GM12864 (cell line): ENCODE data around the gene CRADD.

Experiments used
- DNase-seq: peaks from one replicate; pipeline ENCODE4 v3.0.0-alpha.2; 2011; ENCODE audit warnings: low read depth
- H3K4me3 ChIP-seq: 2 replicates; pipeline ENCODE4 v1.5.1; 2011; ENCODE audit warnings: mild to moderate bottlenecking, low read depth, low read length, control low read depth
- TF ChIP-seq, protein P1 (sequence below): IDR thresholded peaks from 2 replicates; pipeline ENCODE4 v1.5.1; 2011; ENCODE audit warnings: low read depth, mild to moderate bottlenecking, moderate library complexity, low read length, control low read depth, inconsistent platforms; ENCODE audit errors: missing control alignments

The CRADD gene

GRCh38 chr12:93746572-93747168 lies 69.5 kb downstream of the CRADD start:
- TF ChIP-seq, protein P1, sequence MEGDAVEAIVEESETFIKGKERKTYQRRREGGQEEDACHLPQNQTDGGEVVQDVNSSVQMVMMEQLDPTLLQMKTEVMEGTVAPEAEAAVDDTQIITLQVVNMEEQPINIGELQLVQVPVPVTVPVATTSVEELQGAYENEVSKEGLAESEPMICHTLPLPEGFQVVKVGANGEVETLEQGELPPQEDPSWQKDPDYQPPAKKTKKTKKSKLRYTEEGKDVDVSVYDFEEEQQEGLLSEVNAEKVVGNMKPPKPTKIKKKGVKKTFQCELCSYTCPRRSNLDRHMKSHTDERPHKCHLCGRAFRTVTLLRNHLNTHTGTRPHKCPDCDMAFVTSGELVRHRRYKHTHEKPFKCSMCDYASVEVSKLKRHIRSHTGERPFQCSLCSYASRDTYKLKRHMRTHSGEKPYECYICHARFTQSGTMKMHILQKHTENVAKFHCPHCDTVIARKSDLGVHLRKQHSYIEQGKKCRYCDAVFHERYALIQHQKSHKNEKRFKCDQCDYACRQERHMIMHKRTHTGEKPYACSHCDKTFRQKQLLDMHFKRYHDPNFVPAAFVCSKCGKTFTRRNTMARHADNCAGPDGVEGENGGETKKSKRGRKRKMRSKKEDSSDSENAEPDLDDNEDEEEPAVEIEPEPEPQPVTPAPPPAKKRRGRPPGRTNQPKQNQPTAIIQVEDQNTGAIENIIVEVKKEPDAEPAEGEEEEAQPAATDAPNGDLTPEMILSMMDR: no peak
- H3K4me3 ChIP-seq: no peak overlapping the region
- DNase-seq: no peak

- no peak for DNase-seq
- TF ChIP-seq, protein P1: no peak
- H3K4me3 ChIP-seq: no peak overlapping the region
Measured at GRCh38 chr12:93748672-93749383, 71.7 kb downstream of the CRADD start.

DNA sequence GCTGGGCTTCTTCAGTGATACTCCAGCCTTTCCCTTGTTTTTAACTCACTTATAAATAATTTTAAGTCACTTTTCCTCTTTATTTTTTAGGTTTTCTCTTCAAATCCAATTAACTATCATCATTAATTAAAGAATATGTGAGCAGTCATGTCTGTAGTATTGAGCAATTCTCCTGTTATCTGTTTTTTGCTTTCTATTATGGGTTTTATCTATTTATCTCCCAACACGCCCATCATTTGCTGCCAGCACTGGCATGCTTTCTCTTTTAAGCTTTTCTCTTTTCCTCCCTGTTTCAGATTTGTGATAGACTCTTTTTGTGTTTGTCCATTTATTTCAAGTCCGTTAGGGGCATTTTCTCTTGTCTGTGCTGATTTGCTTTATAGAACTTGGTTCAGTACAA lies 72.3 kb downstream of the CRADD start:
- TF ChIP-seq, protein P1: no peak
- DNase-seq: no peak
- no peak overlapping the region for H3K4me3 ChIP-seq

DNA sequence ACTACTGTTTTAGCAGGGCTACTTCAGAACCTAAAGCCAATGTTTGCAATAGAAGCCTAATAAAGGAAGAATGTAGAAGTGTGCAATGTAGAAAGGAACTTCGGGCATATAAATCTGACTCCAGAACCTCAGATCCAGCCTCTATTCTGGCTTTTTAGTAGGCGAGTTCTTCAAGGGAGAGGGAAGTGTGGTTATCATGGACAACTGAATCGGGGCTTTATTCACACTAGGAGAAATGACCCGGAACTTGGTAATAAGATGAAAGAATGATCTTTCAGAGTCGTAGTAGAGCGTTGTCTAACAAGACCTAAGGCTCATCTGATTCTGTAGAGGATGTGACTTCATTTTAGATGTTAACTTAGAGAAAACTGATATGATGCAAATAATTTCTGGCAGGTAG lies 72.9 kb downstream of the CRADD start:
- TF ChIP-seq, protein P1: no peak

DNA sequence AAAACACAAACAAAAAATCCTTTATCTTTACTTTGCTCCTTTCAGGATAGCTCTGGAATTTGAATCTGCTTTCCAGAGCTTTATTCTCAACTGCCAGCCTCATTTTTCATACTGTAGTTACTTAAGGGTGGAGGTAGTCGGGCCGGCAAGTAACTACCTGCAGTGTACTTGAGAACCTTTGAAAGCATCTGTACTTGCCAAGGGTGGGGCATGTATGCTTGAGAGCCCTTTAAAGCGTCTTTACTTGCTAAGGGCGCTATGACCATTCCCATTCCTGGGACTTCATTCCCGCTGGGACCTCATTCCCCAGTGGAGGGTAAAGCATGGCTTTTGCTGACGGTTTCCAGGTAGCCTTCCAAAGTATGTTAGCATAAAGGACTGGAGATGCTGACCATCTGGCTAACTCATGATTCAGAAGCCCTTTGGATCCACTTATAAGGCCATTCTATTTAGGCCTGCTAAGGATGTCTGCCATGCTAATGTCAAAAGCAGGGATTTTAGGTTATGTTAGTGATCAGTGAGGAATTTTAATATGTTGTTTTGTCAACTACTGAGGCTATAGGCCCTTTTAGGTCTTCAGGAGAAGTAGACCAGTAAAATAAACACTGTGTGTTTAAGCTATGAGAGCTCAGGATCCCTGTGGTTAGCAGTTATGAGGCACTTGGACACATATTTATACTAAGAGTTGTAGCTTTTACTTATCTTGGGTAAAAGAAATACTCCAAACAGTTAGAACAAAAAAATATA lies 74.9 kb downstream of the CRADD start:
- DNase-seq: no peak
- TF ChIP-seq, protein P1: no peak
- H3K4me3 ChIP-seq: no peak overlapping the region

More for the DNA sequence above, 72.9 kb downstream of the CRADD start:
- DNase-seq: no peak
- H3K4me3 ChIP-seq: no peak overlapping the region

GRCh38 chr12:93753285-93753684 lies 76.1 kb downstream of the CRADD start:
- TF ChIP-seq, protein P1: no peak
- DNase-seq: no peak
- H3K4me3 ChIP-seq: no peak overlapping the region
